Glutamatergic neuron (in vitro differentiated cells): ENCODE results near the gene COPA. TPM values are rescaled to one million over a fixed set of nuclear protein-coding genes. Genes with fewer than 3 reads are reported as not detected.

Source experiments
- DNase-seq: peaks from one replicate; pipeline ENCODE4 v3.0.0; 2022
- H3K27ac Mint-ChIP-seq: one replicate; pipeline ENCODE4 v1.8.0; 2020; ENCODE audit warnings: mild to moderate bottlenecking, mixed read lengths, inconsistent platforms; ENCODE audit not compliant: unreplicated experiment
- H3K27me3 Mint-ChIP-seq: one replicate; pipeline ENCODE4 v1.8.0; 2020; ENCODE audit warnings: mild to moderate bottlenecking, moderate library complexity, mixed read lengths, inconsistent platforms; ENCODE audit not compliant: unreplicated experiment
- H3K36me3 Mint-ChIP-seq: one replicate; pipeline ENCODE4 v1.8.0; 2020; ENCODE audit warnings: mild to moderate bottlenecking, mixed read lengths, inconsistent platforms; ENCODE audit not compliant: unreplicated experiment
- H3K4me1 Mint-ChIP-seq: one replicate; pipeline ENCODE4 v1.8.0; 2020; ENCODE audit warnings: mild to moderate bottlenecking, low read depth, mixed read lengths, inconsistent platforms; ENCODE audit not compliant: unreplicated experiment
- H3K4me3 Mint-ChIP-seq: one replicate; pipeline ENCODE4 v1.8.0; 2020; ENCODE audit warnings: mild to moderate bottlenecking, mixed read lengths, inconsistent platforms; ENCODE audit not compliant: unreplicated experiment
- H3K9me3 Mint-ChIP-seq: one replicate; pipeline ENCODE4 v1.8.0; 2020; ENCODE audit warnings: mild to moderate bottlenecking, moderate library complexity, mixed read lengths, inconsistent platforms; ENCODE audit not compliant: unreplicated experiment
- CTCF ChIP-seq: fragments of 200-600 bp; sonication (generic); IDR thresholded peaks from one replicate; pipeline ENCODE4 v1.5.0; 2021; ENCODE audit not compliant: partially characterized antibody, unreplicated experiment
- total RNA-seq: library from RNA; stranded (reverse); fragmentation: NEBNext Ultra II Directional; extraction: Animal tissue kit (Norgen Biotek cat#: 25700); gene quantifications from one replicate; pipeline ENCODE4 v1.2.1, GENCODE V29; 2021; ENCODE audit not compliant: unreplicated experiment

COPA gene
- total RNA-seq, 1 donor from 2014 or later = 263 TPM

- no peaks in the 10 kb centered on the region for H3K9me3 Mint-ChIP-seq
- H3K4me1 Mint-ChIP-seq = no peaks in the 10 kb centered on the region
- no peaks in the 10 kb centered on the region for H3K27me3 Mint-ChIP-seq
- TF ChIP-seq CTCF = no peak
- H3K4me3 Mint-ChIP-seq = no peak overlapping the region
- no peaks in the 10 kb centered on the region for H3K36me3 Mint-ChIP-seq
- DNase-seq = no peak
- H3K27ac Mint-ChIP-seq = no peak overlapping the region
Measured at GRCh38 chr1:160277330-160277729, 65.7 kb downstream of the COPA start.

GRCh38 chr1:160271025-160271424, 72.0 kb downstream of the COPA start:
- H3K27me3 Mint-ChIP-seq = no peaks in the 10 kb centered on the region
- no peak for TF ChIP-seq CTCF
- peaks cover 1% of the 10 kb centered on the region for H3K9me3 Mint-ChIP-seq
- no peak for DNase-seq
- no peaks in the 10 kb centered on the region for H3K36me3 Mint-ChIP-seq
- H3K27ac Mint-ChIP-seq = no peak overlapping the region
- no peak overlapping the region for H3K4me3 Mint-ChIP-seq
- H3K4me1 Mint-ChIP-seq = no peaks in the 10 kb centered on the region

- Mint-ChIP-seq H3K9me3 (peaks cover 3% of the 10 kb centered on the region), H3K27ac (no peak overlapping the region), H3K4me3 (no peak overlapping the region), H3K4me1 (peaks cover 3% of the 10 kb centered on the region), H3K27me3 (no peaks in the 10 kb centered on the region), H3K36me3 (no peaks in the 10 kb centered on the region)
- TF ChIP-seq CTCF = no peak
- DNase-seq = no peak
Measured at GRCh38 chr1:160267284-160267991, 75.6 kb downstream of the COPA start.

GRCh38 chr1:160264795-160265307, 78.2 kb downstream of the COPA start:
- Mint-ChIP-seq H3K36me3 (no peaks in the 10 kb centered on the region), H3K27ac (no peak overlapping the region), H3K27me3 (peaks cover 5% of the 10 kb centered on the region), H3K9me3 (peaks cover 10% of the 10 kb centered on the region), H3K4me1 (peaks cover 11% of the 10 kb centered on the region), H3K4me3 (no peak overlapping the region)
- no peak for TF ChIP-seq CTCF
- no peak for DNase-seq
